Caco-2 (cell line): ENCODE data around the gene STEAP3. TPM values are rescaled to one million over a fixed set of nuclear protein-coding genes. Genes with fewer than 3 reads are reported as not detected.

Source experiments
- BruUV-seq: library from RNA; stranded (reverse); fragments of 400-500 nt; replicated peaks from 2 replicates; lab custom pipeline; 2021; lab: Mats Ljungman, UMichigan
- CTCF ChIA-PET: fragments of 300-600 bp; sonication (Branson Sonifier 250); formaldehyde crosslinking; loops from one replicate; lab custom pipeline; 2022; ENCODE audit warnings: antibody characterized with exemption; lab: Charles Lee
- POLR2A ChIA-PET: fragments of 300-600 bp; sonication (Branson Sonifier 250); formaldehyde crosslinking; loops from one replicate; lab custom pipeline; 2022; ENCODE audit warnings: antibody characterized with exemption; lab: Charles Lee
- DNase-seq, 2 experiments: peaks; one replicate each; pipeline versions ENCODE4 v3.0.0 to v3.0.0-alpha.2; 2020 to 2022
- H3K27me3 ChIP-seq: replicated peaks from 2 replicates; pipeline ENCODE4 v1.6.0; 2011; ENCODE audit warnings: low read length; ENCODE audit not compliant: control insufficient read depth, insufficient read depth
- H3K36me3 ChIP-seq: 2 replicates; pipeline ENCODE4 v1.5.1; 2011; ENCODE audit warnings: low read length; ENCODE audit not compliant: control insufficient read depth, insufficient read depth
- H3K4me1 ChIP-seq: fragments of 250-450 bp; sonication (Bioruptor Pico); 2 replicates; pipeline ENCODE4 v1.5.1; 2020; ENCODE audit warnings: mild to moderate bottlenecking
- H3K4me3 ChIP-seq: 2 replicates; pipeline ENCODE4 v1.5.1; 2011; ENCODE audit warnings: low read depth, mild to moderate bottlenecking, control low read depth, low read length
- H3K9me3 ChIP-seq: fragments of 250-450 bp; sonication (Bioruptor Pico); 2 replicates; pipeline ENCODE4 v1.5.1; 2020; ENCODE audit warnings: mild to moderate bottlenecking, moderate library complexity
- H3K27ac Mint-ChIP-seq: one replicate; pipeline ENCODE4 v1.8.0; 2022; ENCODE audit warnings: mixed read lengths; ENCODE audit not compliant: unreplicated experiment
- H3K27me3 Mint-ChIP-seq: one replicate; pipeline ENCODE4 v1.8.0; 2022; ENCODE audit warnings: mixed read lengths; ENCODE audit not compliant: insufficient read depth, unreplicated experiment
- H3K36me3 Mint-ChIP-seq: one replicate; pipeline ENCODE4 v1.8.0; 2022; ENCODE audit warnings: mild to moderate bottlenecking, mixed read lengths; ENCODE audit not compliant: insufficient read depth, unreplicated experiment
- H3K4me1 Mint-ChIP-seq: one replicate; pipeline ENCODE4 v1.8.0; 2022; ENCODE audit warnings: low read depth, mixed read lengths; ENCODE audit not compliant: unreplicated experiment
- H3K4me3 Mint-ChIP-seq: one replicate; pipeline ENCODE4 v1.8.0; 2022; ENCODE audit warnings: mild to moderate bottlenecking, moderate library complexity, mixed read lengths; ENCODE audit not compliant: unreplicated experiment
- H3K9me3 Mint-ChIP-seq: one replicate; pipeline ENCODE4 v1.8.0; 2022; ENCODE audit warnings: mixed read lengths; ENCODE audit not compliant: unreplicated experiment
- CTCF ChIP-seq, 2 experiments: fragments of 200-600 bp in 1 of 2; IDR thresholded peaks; 1 replicate in 1 of 2; 2 replicates in 1 of 2; pipeline versions ENCODE4 v1.5.1 to v1.8.0; 2011 to 2022; ENCODE audit warnings: antibody characterized with exemption in 1 of 2, control low read depth in 1 of 2, inconsistent platforms in 1 of 2, low read depth in 1 of 2, low read length in 1 of 2, mild to moderate bottlenecking in 1 of 2, moderate library complexity in 1 of 2; ENCODE audit not compliant: insufficient read depth in 1 of 2, severe bottlenecking in 1 of 2, unreplicated experiment in 1 of 2
- intact Hi-C: fragments of 100-400 bp; cut with micrococcal nuclease; formaldehyde crosslinking; loops from one replicate; pipeline ENCODE4 v1.10.0; 2022; ENCODE audit not compliant: unreplicated experiment
- total RNA-seq: library from RNA; stranded (reverse); gene quantifications from 2 replicates; pipeline ENCODE4 v1.2.3, GENCODE V29; 2022

Gene STEAP3
- total RNA-seq, 1 experiment from 2014 or later, result 20.4 TPM

GRCh38 chr2:119192893-119193292 lies 30.7 kb upstream of the STEAP3 start:
- H3K27me3 Mint-ChIP-seq, result no peaks in the 10 kb centered on the region
- ChIA-PET CTCF (no interaction called here), POLR2A (no interaction called here)

GRCh38 chr2:119195001-119195400 lies 28.6 kb upstream of the STEAP3 start:
- DNase-seq, result no peak
- no peaks in the 10 kb centered on the region for H3K9me3 ChIP-seq
- intact Hi-C loops, result no loop called here
- Mint-ChIP-seq H3K27ac (no peak overlapping the region), H3K36me3 (no peaks in the 10 kb centered on the region), H3K4me3 (no peak overlapping the region), H3K27me3 (no peaks in the 10 kb centered on the region), H3K9me3 (no peaks in the 10 kb centered on the region), H3K4me1 (peaks cover 28% of the 10 kb centered on the region)
- H3K4me1 ChIP-seq, result peaks cover 34% of the 10 kb centered on the region
- TF ChIP-seq CTCF (IDR thresholded peaks at IDR 0.05; ENCODE audit: insufficient read depth in 1 of 2, low read depth in 1 of 2, low read length in 1 of 2, severe bottlenecking in 1 of 2, unreplicated experiment in 1 of 2), result no peak
- no peak overlapping the region for H3K4me3 ChIP-seq
- no peaks in the 10 kb centered on the region for H3K36me3 ChIP-seq
- ChIA-PET POLR2A (no interaction called here), CTCF (no interaction called here)
- BruUV-seq, result no TSS peak
- H3K27me3 ChIP-seq, result no peaks in the 10 kb centered on the region

More at GRCh38 chr2:119192893-119193292, 30.7 kb upstream of the STEAP3 start:
- intact Hi-C loops, result loop anchor here (1.0 kb wide), 1 partner anchor 72 kb away; no protein-coding TSS in a partner anchor
- DNase-seq, result no peak
- peaks cover 20% of the 10 kb centered on the region for H3K4me1 ChIP-seq
- Mint-ChIP-seq H3K9me3 (no peaks in the 10 kb centered on the region), H3K36me3 (no peaks in the 10 kb centered on the region), H3K27ac (no peak overlapping the region), H3K4me3 (no peak overlapping the region), H3K4me1 (peaks cover 14% of the 10 kb centered on the region)
- BruUV-seq, result no TSS peak
- H3K4me3 ChIP-seq, result no peak overlapping the region
- peak in 1 of 2 experiments; percentile 25 for TF ChIP-seq CTCF (IDR thresholded peaks at IDR 0.05; ENCODE audit: insufficient read depth in 1 of 2, low read depth in 1 of 2, low read length in 1 of 2, severe bottlenecking in 1 of 2, unreplicated experiment in 1 of 2)
- H3K36me3 ChIP-seq, result no peaks in the 10 kb centered on the region
- H3K27me3 ChIP-seq, result no peaks in the 10 kb centered on the region
- no peaks in the 10 kb centered on the region for H3K9me3 ChIP-seq

GRCh38 chr2:119195887-119196286 lies 27.7 kb upstream of the STEAP3 start:
- Histone ChIP-seq H3K9me3 (no peaks in the 10 kb centered on the region), H3K4me1 (peaks cover 34% of the 10 kb centered on the region), H3K4me3 (no peak overlapping the region), H3K36me3 (no peaks in the 10 kb centered on the region), H3K27me3 (no peaks in the 10 kb centered on the region)
- H3K27ac Mint-ChIP-seq, result no peak overlapping the region
- peaks cover 28% of the 10 kb centered on the region for H3K4me1 Mint-ChIP-seq
- no peak overlapping the region for H3K4me3 Mint-ChIP-seq
- DNase-seq, result no peak
- BruUV-seq, result no TSS peak
- ChIA-PET CTCF (interaction anchor here (0.9 kb wide), 1 partner anchor 15 kb away, joined by 7 read pairs; no protein-coding TSS in a partner anchor), POLR2A (no interaction called here)
- H3K27me3 Mint-ChIP-seq, result no peaks in the 10 kb centered on the region
- no peaks in the 10 kb centered on the region for H3K36me3 Mint-ChIP-seq
- no peak for TF ChIP-seq CTCF (IDR thresholded peaks at IDR 0.05; ENCODE audit: insufficient read depth in 1 of 2, low read depth in 1 of 2, low read length in 1 of 2, severe bottlenecking in 1 of 2, unreplicated experiment in 1 of 2)
- intact Hi-C loops, result loop anchor here (2.0 kb wide), 1 partner anchor 27 kb away; the partner anchor contains the start of gene STEAP3
- no peaks in the 10 kb centered on the region for H3K9me3 Mint-ChIP-seq
